ENCODE results near the gene GPR162.

GRCh38 chr12:6772726-6773589 is 48.7 kb upstream of the GPR162 start:
- no peak for TF ChIP-seq CTCF (IDR thresholded peaks at IDR 0.05)
- TF ChIP-seq POLR2AphosphoS5 (IDR thresholded peaks at IDR 0.05): no peak
- TF ChIP-seq POLR2A (IDR thresholded peaks at IDR 0.05): no peak

All from suprapubic skin (tissue), 4 donors.